ENCODE measurements around the gene PLLP. TPM values are rescaled to one million over a fixed set of nuclear protein-coding genes. Genes with fewer than 3 reads are reported as not detected.
A peak's percentile ranks its signal among the peaks of the same experiment; 100 is the strongest.

PLLP gene
- total RNA-seq, 1 donor from 2014 or later = 5.2 TPM

GRCh38 chr16:57260294-57260929 lies 24.1 kb downstream of the PLLP start:
- H3K36me3 ChIP-seq = peaks cover 18% of the 10 kb centered on the region
- DNase-seq = no peak
- H3K27ac ChIP-seq (replicated peaks) = peak overlapping the region; percentile 73
- TF ChIP-seq CTCF (IDR thresholded peaks at IDR 0.05; ENCODE audit: borderline replicate concordance) = no peak
- H3K9me3 ChIP-seq (replicated peaks) = no peaks in the 10 kb centered on the region
- H3K4me1 ChIP-seq = peaks cover 17% of the 10 kb centered on the region
- intact Hi-C loops (cut with micrococcal nuclease) = no loop called here
- no peak overlapping the region for H3K4me3 ChIP-seq
- H3K27me3 ChIP-seq (ENCODE audit: low read depth) = no peaks in the 10 kb centered on the region

- intact Hi-C loops (cut with micrococcal nuclease) = no loop called here
- H3K27me3 ChIP-seq (ENCODE audit: low read depth) = no peaks in the 10 kb centered on the region
- TF ChIP-seq CTCF (IDR thresholded peaks at IDR 0.05; ENCODE audit: borderline replicate concordance) = no peak
- no peaks in the 10 kb centered on the region for H3K9me3 ChIP-seq (replicated peaks)
- no peak for DNase-seq
- H3K4me3 ChIP-seq = no peak overlapping the region
- H3K36me3 ChIP-seq = peaks cover 32% of the 10 kb centered on the region
- peaks cover 17% of the 10 kb centered on the region for H3K4me1 ChIP-seq
- H3K27ac ChIP-seq (replicated peaks) = no peak overlapping the region
These were observed 25.5 kb downstream of the PLLP start for GRCh38 chr16:57258910-57259475.

GRCh38 chr16:57258226-57258909 lies 26.1 kb downstream of the PLLP start:
- intact Hi-C loops (cut with micrococcal nuclease) = no loop called here
- Histone ChIP-seq H3K4me1 (peaks cover 17% of the 10 kb centered on the region), H3K36me3 (peaks cover 39% of the 10 kb centered on the region), H3K9me3 (replicated peaks) (no peaks in the 10 kb centered on the region), H3K27ac (replicated peaks) (no peak overlapping the region), H3K4me3 (no peak overlapping the region), H3K27me3 (ENCODE audit: low read depth) (no peaks in the 10 kb centered on the region)
- DNase-seq = no peak
- TF ChIP-seq CTCF (IDR thresholded peaks at IDR 0.05; ENCODE audit: borderline replicate concordance) = no peak

- H3K27ac ChIP-seq (replicated peaks) = no peak overlapping the region
- no peak for TF ChIP-seq CTCF (IDR thresholded peaks at IDR 0.05; ENCODE audit: borderline replicate concordance)
- intact Hi-C loops (cut with micrococcal nuclease) = no loop called here
- H3K27me3 ChIP-seq (ENCODE audit: low read depth) = no peaks in the 10 kb centered on the region
- peaks cover 17% of the 10 kb centered on the region for H3K4me1 ChIP-seq
- H3K36me3 ChIP-seq = peaks cover 47% of the 10 kb centered on the region
- H3K4me3 ChIP-seq = no peak overlapping the region
- H3K9me3 ChIP-seq (replicated peaks) = no peaks in the 10 kb centered on the region
- DNase-seq = no peak
These were observed 26.9 kb downstream of the PLLP start for GRCh38 chr16:57257455-57258070.

GRCh38 chr16:57256601-57257395 lies 27.7 kb downstream of the PLLP start:
- Histone ChIP-seq H3K36me3 (peaks cover 54% of the 10 kb centered on the region), H3K4me3 (no peak overlapping the region), H3K27ac (replicated peaks) (no peak overlapping the region), H3K27me3 (ENCODE audit: low read depth) (no peaks in the 10 kb centered on the region), H3K4me1 (peaks cover 17% of the 10 kb centered on the region), H3K9me3 (replicated peaks) (no peaks in the 10 kb centered on the region)
- no peak for DNase-seq
- no peak for TF ChIP-seq CTCF (IDR thresholded peaks at IDR 0.05; ENCODE audit: borderline replicate concordance)
- intact Hi-C loops (cut with micrococcal nuclease) = no loop called here

Data from left ventricle myocardium inferior (tissue), 1 donor.